HEK293 (cell line): Measurements from ENCODE around the gene ANKRD28.
A peak's percentile ranks its signal among the peaks of the same experiment; 100 is the strongest.

Source experiments
- CTCF ChIA-PET: fragments of 350-600 bp; formaldehyde crosslinking; extraction: SDS; loops from one replicate; lab custom pipeline; 2021; ENCODE audit warnings: antibody characterized with exemption; lab: Yijun Ruan, JAX
- POLR2A ChIA-PET: fragments of 300-600 bp; formaldehyde crosslinking; extraction: SDS; loops from one replicate; lab custom pipeline; 2020; ENCODE audit warnings: antibody characterized with exemption, inconsistent platforms; lab: Yijun Ruan, JAX
- H3K27ac ChIP-seq: fragments of 200-500 bp; sonication (Bioruptor generic); 2 replicates; pipeline ENCODE4 v1.5.1; 2014; ENCODE audit warnings: low read depth, low read length, control low read depth, inconsistent platforms; ENCODE audit errors: extremely low read depth
- H3K36me3 ChIP-seq, 2 experiments: fragments of 200-500 bp in 1 of 2; sonication (Bioruptor generic) in 1 of 2; 1 replicate in 1 of 2; 2 replicates in 1 of 2; pipeline ENCODE4 v1.5.1; 2014 to 2017; ENCODE audit warnings: inconsistent platforms in 2 of 2, low read length in 2 of 2; ENCODE audit not compliant: control insufficient read depth in 2 of 2, insufficient read depth in 1 of 2
- H3K4me1 ChIP-seq: fragments of 200-500 bp; sonication (Bioruptor generic); 2 replicates; pipeline ENCODE4 v1.5.1; 2014; ENCODE audit warnings: mild to moderate bottlenecking, low read length, inconsistent platforms; ENCODE audit not compliant: control insufficient read depth, insufficient read depth
- H3K4me3 ChIP-seq: 2 replicates; pipeline ENCODE4 v1.5.1; 2011; ENCODE audit warnings: low read depth, mild to moderate bottlenecking, control low read depth, low read length, moderate library complexity
- H3K9me3 ChIP-seq: fragments of 200-500 bp; sonication (Bioruptor generic); 2 replicates; pipeline ENCODE4 v1.5.1; 2014; ENCODE audit warnings: low read depth, low read length, inconsistent platforms; ENCODE audit not compliant: control insufficient read depth, insufficient read depth
- EGR2 ChIP-seq: fragments of 450-650 bp; formaldehyde crosslinking; IDR thresholded peaks from 2 replicates; pipeline ENCODE4 v1.5.1; 2016; ENCODE audit warnings: low read depth, missing biosample characterization, missing genetic modification characterization
- FEZF1 ChIP-seq: fragments of 450-650 bp; formaldehyde crosslinking; IDR thresholded peaks from 2 replicates; pipeline ENCODE4 v1.5.1; 2016; ENCODE audit warnings: missing biosample characterization, missing genetic modification characterization
- KLF10 ChIP-seq: fragments of 450-650 bp; IDR thresholded peaks from 2 replicates; pipeline ENCODE4 v1.5.1; 2018; ENCODE audit warnings: missing biosample characterization, mild to moderate bottlenecking, missing genetic modification characterization
- MYNN ChIP-seq: fragments of 450-650 bp; formaldehyde crosslinking; IDR thresholded peaks from 2 replicates; pipeline ENCODE4 v1.5.1; 2016; ENCODE audit warnings: missing biosample characterization, missing genetic modification characterization, borderline replicate concordance
- PRDM1 ChIP-seq: fragments of 450-650 bp; formaldehyde crosslinking; IDR thresholded peaks from 2 replicates; pipeline ENCODE4; 2016; ENCODE audit warnings: missing biosample characterization, missing genetic modification characterization
- SP7 ChIP-seq: fragments of 450-650 bp; formaldehyde crosslinking; IDR thresholded peaks from 2 replicates; pipeline ENCODE4 v1.5.1; 2016; ENCODE audit warnings: missing biosample characterization, missing genetic modification characterization
- TCF7L2 ChIP-seq: IDR thresholded peaks from 2 replicates; pipeline ENCODE4 v1.6.1; 2011; ENCODE audit warnings: low read depth, mild to moderate bottlenecking, inconsistent platforms, low read length, moderate library complexity, borderline replicate concordance
- ZBTB21 ChIP-seq: fragments of 450-650 bp; formaldehyde crosslinking; IDR thresholded peaks from 2 replicates; pipeline ENCODE4 v1.5.1; 2017; ENCODE audit warnings: missing biosample characterization, missing genetic modification characterization
- ZFHX2 ChIP-seq: fragments of 450-650 bp; formaldehyde crosslinking; conservative IDR thresholded peaks from 2 replicates; pipeline ENCODE4 v1.5.1; 2016; ENCODE audit warnings: missing biosample characterization, missing genetic modification characterization
- ZIC2 ChIP-seq: fragments of 450-650 bp; formaldehyde crosslinking; IDR thresholded peaks from 2 replicates; pipeline ENCODE4 v1.5.1; 2016; ENCODE audit warnings: missing biosample characterization, missing genetic modification characterization
- ZNF169 ChIP-seq: fragments of 450-650 bp; formaldehyde crosslinking; IDR thresholded peaks from 2 replicates; pipeline ENCODE4 v1.5.1; 2016; ENCODE audit warnings: missing biosample characterization, missing genetic modification characterization
- ZNF239 ChIP-seq: fragments of 450-650 bp; formaldehyde crosslinking; IDR thresholded peaks from 2 replicates; pipeline ENCODE4 v1.5.1; 2016; ENCODE audit warnings: missing biosample characterization, missing genetic modification characterization
- ZNF350 ChIP-seq: fragments of 450-650 bp; formaldehyde crosslinking; IDR thresholded peaks from 2 replicates; pipeline ENCODE4 v1.5.0; 2017; ENCODE audit warnings: missing biosample characterization, mild to moderate bottlenecking, missing genetic modification characterization
- ZNF394 ChIP-seq: fragments of 450-650 bp; formaldehyde crosslinking; IDR thresholded peaks from 2 replicates; pipeline ENCODE4 v1.5.1; 2016; ENCODE audit warnings: missing biosample characterization, missing genetic modification characterization, mild to moderate bottlenecking, moderate library complexity, borderline replicate concordance
- ZNF530 ChIP-seq: fragments of 450-650 bp; formaldehyde crosslinking; IDR thresholded peaks from 2 replicates; pipeline ENCODE4 v1.5.1; 2016; ENCODE audit warnings: low read depth, missing biosample characterization, missing genetic modification characterization
- ZNF548 ChIP-seq: fragments of 450-650 bp; formaldehyde crosslinking; IDR thresholded peaks from 2 replicates; pipeline ENCODE4 v1.5.1; 2016; ENCODE audit warnings: missing biosample characterization, missing genetic modification characterization
- ZNF561 ChIP-seq: fragments of 450-650 bp; IDR thresholded peaks from 2 replicates; pipeline ENCODE4 v1.5.1; 2018; ENCODE audit warnings: missing biosample characterization, missing genetic modification characterization, borderline replicate concordance
- ZNF571 ChIP-seq: fragments of 450-650 bp; formaldehyde crosslinking; IDR thresholded peaks from 2 replicates; pipeline ENCODE4 v1.5.0; 2017; ENCODE audit warnings: missing biosample characterization, missing genetic modification characterization
- ZNF600 ChIP-seq: fragments of 450-650 bp; formaldehyde crosslinking; IDR thresholded peaks from 2 replicates; pipeline ENCODE4 v1.5.1; 2016; ENCODE audit warnings: missing biosample characterization, missing genetic modification characterization
- ZNF624 ChIP-seq: fragments of 450-650 bp; formaldehyde crosslinking; IDR thresholded peaks from 2 replicates; pipeline ENCODE4 v1.5.1; 2017; ENCODE audit warnings: missing biosample characterization, missing genetic modification characterization
- ZNF660 ChIP-seq: fragments of 450-650 bp; IDR thresholded peaks from 2 replicates; pipeline ENCODE4 v1.5.1; 2018; ENCODE audit warnings: missing biosample characterization, mild to moderate bottlenecking, missing genetic modification characterization
- ZNF664 ChIP-seq: fragments of 450-650 bp; formaldehyde crosslinking; IDR thresholded peaks from 2 replicates; pipeline ENCODE4 v1.5.1; 2016; ENCODE audit warnings: missing biosample characterization, missing genetic modification characterization
- ZNF677 ChIP-seq: fragments of 450-650 bp; IDR thresholded peaks from 2 replicates; pipeline ENCODE4 v1.5.0; 2018; ENCODE audit warnings: missing biosample characterization, mild to moderate bottlenecking, missing genetic modification characterization, moderate library complexity
- ZXDB ChIP-seq: fragments of 450-650 bp; formaldehyde crosslinking; IDR thresholded peaks from 2 replicates; pipeline ENCODE4 v1.5.1; 2016; ENCODE audit warnings: missing biosample characterization, missing genetic modification characterization
- TF ChIP-seq, protein P1 (sequence below): fragments of 450-650 bp; formaldehyde crosslinking; IDR thresholded peaks from 2 replicates; pipeline ENCODE4 v1.5.1; 2016; ENCODE audit warnings: missing biosample characterization, missing genetic modification characterization, borderline replicate concordance
- TF ChIP-seq, protein P2 (sequence below): fragments of 450-650 bp; formaldehyde crosslinking; IDR thresholded peaks from 2 replicates; pipeline ENCODE4 v1.5.1; 2017; ENCODE audit warnings: missing biosample characterization, mild to moderate bottlenecking, missing genetic modification characterization, moderate library complexity
- TF ChIP-seq, protein P3 (sequence below): fragments of 450-650 bp; formaldehyde crosslinking; IDR thresholded peaks from 2 replicates; pipeline ENCODE4 v1.5.0; 2017; ENCODE audit warnings: missing biosample characterization, missing genetic modification characterization, borderline replicate concordance

The ANKRD28 gene

DNA sequence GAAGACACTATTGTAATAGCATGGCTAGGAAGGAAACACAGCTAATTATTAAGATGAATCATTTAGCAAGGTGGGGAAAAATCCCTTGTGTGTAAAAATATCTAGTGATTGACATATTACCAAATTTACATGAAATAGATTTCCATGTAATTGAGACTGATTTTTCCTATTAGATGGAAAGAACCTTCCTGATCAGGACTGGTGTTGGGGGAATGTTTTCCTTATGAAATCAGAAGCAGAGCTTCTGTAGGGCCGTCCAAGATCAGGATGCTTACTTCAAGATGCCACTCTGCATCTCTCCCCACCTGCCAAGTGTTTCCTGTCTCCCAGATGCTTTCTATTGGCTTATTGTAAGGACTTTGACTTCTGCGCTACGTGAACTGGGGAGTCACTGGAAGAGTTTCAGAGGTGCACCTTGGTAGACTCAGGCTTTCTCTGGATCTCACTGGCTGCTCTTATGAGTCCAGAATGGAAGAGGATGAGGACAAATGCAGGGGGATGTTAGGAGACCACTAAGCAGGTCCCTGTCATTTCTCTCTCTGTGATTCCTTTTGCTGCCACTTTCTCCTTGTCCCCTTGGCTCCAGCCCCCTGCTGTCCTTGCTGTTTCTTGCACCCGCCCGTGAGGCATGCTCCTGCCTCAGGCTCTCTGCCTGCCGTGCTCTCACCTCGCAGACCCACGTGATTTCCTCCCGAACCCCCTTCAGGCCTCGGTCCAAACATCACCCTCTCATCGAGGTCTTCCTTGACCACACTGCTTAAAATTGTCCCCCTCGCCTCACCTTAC, 166.2 kb downstream of the ANKRD28 start (continued):
- TF ChIP-seq, protein P1, sequence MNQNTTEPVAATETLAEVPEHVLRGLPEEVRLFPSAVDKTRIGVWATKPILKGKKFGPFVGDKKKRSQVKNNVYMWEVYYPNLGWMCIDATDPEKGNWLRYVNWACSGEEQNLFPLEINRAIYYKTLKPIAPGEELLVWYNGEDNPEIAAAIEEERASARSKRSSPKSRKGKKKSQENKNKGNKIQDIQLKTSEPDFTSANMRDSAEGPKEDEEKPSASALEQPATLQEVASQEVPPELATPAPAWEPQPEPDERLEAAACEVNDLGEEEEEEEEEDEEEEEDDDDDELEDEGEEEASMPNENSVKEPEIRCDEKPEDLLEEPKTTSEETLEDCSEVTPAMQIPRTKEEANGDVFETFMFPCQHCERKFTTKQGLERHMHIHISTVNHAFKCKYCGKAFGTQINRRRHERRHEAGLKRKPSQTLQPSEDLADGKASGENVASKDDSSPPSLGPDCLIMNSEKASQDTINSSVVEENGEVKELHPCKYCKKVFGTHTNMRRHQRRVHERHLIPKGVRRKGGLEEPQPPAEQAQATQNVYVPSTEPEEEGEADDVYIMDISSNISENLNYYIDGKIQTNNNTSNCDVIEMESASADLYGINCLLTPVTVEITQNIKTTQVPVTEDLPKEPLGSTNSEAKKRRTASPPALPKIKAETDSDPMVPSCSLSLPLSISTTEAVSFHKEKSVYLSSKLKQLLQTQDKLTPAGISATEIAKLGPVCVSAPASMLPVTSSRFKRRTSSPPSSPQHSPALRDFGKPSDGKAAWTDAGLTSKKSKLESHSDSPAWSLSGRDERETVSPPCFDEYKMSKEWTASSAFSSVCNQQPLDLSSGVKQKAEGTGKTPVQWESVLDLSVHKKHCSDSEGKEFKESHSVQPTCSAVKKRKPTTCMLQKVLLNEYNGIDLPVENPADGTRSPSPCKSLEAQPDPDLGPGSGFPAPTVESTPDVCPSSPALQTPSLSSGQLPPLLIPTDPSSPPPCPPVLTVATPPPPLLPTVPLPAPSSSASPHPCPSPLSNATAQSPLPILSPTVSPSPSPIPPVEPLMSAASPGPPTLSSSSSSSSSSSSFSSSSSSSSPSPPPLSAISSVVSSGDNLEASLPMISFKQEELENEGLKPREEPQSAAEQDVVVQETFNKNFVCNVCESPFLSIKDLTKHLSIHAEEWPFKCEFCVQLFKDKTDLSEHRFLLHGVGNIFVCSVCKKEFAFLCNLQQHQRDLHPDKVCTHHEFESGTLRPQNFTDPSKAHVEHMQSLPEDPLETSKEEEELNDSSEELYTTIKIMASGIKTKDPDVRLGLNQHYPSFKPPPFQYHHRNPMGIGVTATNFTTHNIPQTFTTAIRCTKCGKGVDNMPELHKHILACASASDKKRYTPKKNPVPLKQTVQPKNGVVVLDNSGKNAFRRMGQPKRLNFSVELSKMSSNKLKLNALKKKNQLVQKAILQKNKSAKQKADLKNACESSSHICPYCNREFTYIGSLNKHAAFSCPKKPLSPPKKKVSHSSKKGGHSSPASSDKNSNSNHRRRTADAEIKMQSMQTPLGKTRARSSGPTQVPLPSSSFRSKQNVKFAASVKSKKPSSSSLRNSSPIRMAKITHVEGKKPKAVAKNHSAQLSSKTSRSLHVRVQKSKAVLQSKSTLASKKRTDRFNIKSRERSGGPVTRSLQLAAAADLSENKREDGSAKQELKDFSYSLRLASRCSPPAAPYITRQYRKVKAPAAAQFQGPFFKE (tag by site-specific recombination), result no peak
- TF ChIP-seq PRDM1 (tag by site-specific recombination) (peak; percentile 70), ZNF169 (no peak), ZNF561 (tag by site-specific recombination) (no peak), ZNF664 (no peak), ZNF571 (tag by site-specific recombination) (no peak), ZNF350 (tag by site-specific recombination) (no peak), ZNF548 (tag by site-specific recombination) (no peak), ZNF530 (tag by site-specific recombination) (no peak), ZNF600 (tag by site-specific recombination) (no peak), ZIC2 (tag by site-specific recombination) (peak; percentile 55), ZNF677 (tag by site-specific recombination) (no peak)
- TF ChIP-seq, protein P2, sequence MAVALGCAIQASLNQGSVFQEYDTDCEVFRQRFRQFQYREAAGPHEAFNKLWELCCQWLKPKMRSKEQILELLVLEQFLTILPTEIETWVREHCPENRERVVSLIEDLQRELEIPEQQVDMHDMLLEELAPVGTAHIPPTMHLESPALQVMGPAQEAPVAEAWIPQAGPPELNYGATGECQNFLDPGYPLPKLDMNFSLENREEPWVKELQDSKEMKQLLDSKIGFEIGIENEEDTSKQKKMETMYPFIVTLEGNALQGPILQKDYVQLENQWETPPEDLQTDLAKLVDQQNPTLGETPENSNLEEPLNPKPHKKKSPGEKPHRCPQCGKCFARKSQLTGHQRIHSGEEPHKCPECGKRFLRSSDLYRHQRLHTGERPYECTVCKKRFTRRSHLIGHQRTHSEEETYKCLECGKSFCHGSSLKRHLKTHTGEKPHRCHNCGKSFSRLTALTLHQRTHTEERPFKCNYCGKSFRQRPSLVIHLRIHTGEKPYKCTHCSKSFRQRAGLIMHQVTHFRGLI, result no peak

DNA sequence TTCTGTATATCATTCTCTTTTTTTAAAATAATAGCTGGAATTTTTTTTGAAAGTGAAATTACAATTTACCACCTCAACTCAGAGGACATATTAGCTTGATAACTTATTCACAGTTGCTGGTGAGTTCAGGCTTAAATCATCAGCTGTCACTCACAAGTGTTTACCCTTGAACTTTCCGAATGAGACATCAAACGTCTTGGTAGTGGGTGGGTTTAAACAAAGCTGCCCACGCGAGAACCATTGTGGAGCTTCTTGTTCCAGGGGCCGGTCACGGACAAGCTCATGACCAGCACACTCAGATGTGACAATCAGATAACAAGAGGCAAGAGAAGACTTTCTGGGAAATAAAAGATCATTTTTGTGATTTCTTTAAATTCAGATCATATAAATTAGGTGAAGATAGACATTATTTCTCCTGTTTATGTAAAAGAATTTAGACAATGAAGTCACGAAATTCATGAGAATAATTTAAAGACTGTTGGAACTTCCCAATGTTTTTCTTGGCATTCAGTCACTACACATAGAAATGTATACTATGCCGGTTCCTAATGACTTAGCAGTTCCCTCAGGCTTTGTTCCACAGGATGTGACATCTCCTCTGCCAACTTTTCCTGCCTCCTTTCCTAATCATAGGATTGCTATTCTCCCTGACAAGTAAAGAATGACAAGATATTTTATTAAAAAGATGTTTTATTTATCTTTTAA, 167.0 kb downstream of the ANKRD28 start:
- CTCF ChIA-PET, result interaction anchor here (0.5 to 3.1 kb wide), 18 partner anchors 15 to 623 kb away, joined by 3 to 22 read pairs (median 4); no protein-coding TSS in a partner anchor
- Histone ChIP-seq H3K4me1 (peaks cover 36% of the 10 kb centered on the region), H3K36me3 (no peaks in the 10 kb centered on the region), H3K9me3 (no peaks in the 10 kb centered on the region), H3K27ac (peak overlapping the region; percentile 6; the same call in 1 of the 2 replicates), H3K4me3 (peak overlapping the region; percentile 16)
- POLR2A ChIA-PET, result interaction anchor here (1.0 to 1.7 kb wide), 2 partner anchors 21 to 29 kb away, joined by 3 to 7 read pairs; partner anchors contain the start of genes BTD and HACL1
- TF ChIP-seq ZNF239 (tag by site-specific recombination), result no peak
- TF ChIP-seq EGR2 (tag by site-specific recombination), result peak; percentile 91
- no peak for TF ChIP-seq ZNF660 (tag by site-specific recombination)
- no peak for TF ChIP-seq TCF7L2
- TF ChIP-seq FEZF1, result peak; percentile 53; the same call in 1 of the 2 replicates
- peak; percentile 35; the same call in 1 of the 2 replicates for TF ChIP-seq ZBTB21 (tag by site-specific recombination)
- TF ChIP-seq, protein P3, sequence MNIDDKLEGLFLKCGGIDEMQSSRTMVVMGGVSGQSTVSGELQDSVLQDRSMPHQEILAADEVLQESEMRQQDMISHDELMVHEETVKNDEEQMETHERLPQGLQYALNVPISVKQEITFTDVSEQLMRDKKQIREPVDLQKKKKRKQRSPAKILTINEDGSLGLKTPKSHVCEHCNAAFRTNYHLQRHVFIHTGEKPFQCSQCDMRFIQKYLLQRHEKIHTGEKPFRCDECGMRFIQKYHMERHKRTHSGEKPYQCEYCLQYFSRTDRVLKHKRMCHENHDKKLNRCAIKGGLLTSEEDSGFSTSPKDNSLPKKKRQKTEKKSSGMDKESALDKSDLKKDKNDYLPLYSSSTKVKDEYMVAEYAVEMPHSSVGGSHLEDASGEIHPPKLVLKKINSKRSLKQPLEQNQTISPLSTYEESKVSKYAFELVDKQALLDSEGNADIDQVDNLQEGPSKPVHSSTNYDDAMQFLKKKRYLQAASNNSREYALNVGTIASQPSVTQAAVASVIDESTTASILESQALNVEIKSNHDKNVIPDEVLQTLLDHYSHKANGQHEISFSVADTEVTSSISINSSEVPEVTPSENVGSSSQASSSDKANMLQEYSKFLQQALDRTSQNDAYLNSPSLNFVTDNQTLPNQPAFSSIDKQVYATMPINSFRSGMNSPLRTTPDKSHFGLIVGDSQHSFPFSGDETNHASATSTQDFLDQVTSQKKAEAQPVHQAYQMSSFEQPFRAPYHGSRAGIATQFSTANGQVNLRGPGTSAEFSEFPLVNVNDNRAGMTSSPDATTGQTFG, result no peak
- no peak for TF ChIP-seq ZNF624
- TF ChIP-seq ZNF571 (tag by site-specific recombination), result no peak
- peak; percentile 45; the same call in 1 of the 2 replicates for TF ChIP-seq KLF10 (tag by site-specific recombination)
- peak; percentile 82 for TF ChIP-seq SP7 (tag by site-specific recombination)
- TF ChIP-seq MYNN (tag by site-specific recombination), result no peak
- peak; percentile 94 for TF ChIP-seq ZFHX2 (tag by site-specific recombination)
- TF ChIP-seq ZNF394, result no peak
- TF ChIP-seq ZXDB, result peak; percentile 72; the same call in 1 of the 2 replicates
